GM12872 (cell line): ENCODE data around the gene ATP6V1C2.
A peak's percentile ranks its signal among the peaks of the same experiment; 100 is the strongest.

Experiments
- CTCF ChIP-seq: IDR thresholded peaks from 3 replicates; pipeline ENCODE4 v1.5.1; 2011; ENCODE audit warnings: low read depth, mild to moderate bottlenecking, low read length, moderate library complexity; ENCODE audit not compliant: insufficient read depth

The ATP6V1C2 gene

GRCh38 chr2:10814571-10815331, 93.3 kb downstream of the ATP6V1C2 start:
- no peak for TF ChIP-seq CTCF

GRCh38 chr2:10817413-10817812, 96.0 kb downstream of the ATP6V1C2 start:
- 0 out of 3 replicates have a peak, but pooled peaks have one; percentile 8 for TF ChIP-seq CTCF

- TF ChIP-seq CTCF, result no peak
Measured at GRCh38 chr2:10818984-10819383, 97.6 kb downstream of the ATP6V1C2 start.

- no peak for TF ChIP-seq CTCF
Measured at GRCh38 chr2:10819714-10820314, 98.4 kb downstream of the ATP6V1C2 start.

GRCh38 chr2:10820562-10820961, 99.1 kb downstream of the ATP6V1C2 start:
- no peak for TF ChIP-seq CTCF

GRCh38 chr2:10820978-10821695, 99.7 kb downstream of the ATP6V1C2 start:
- TF ChIP-seq CTCF, result no peak

- TF ChIP-seq CTCF, result no peak
Measured at GRCh38 chr2:10824191-10824590, 102.8 kb downstream of the ATP6V1C2 start.
